ENCODE results near the gene TENM4.

TENM4 gene

GRCh38 chr11:79102840-79103239 lies 338.0 kb downstream of the TENM4 start:
- no peak for DNase-seq

- no peak for DNase-seq
Observed at GRCh38 chr11:79101656-79102055, 339.2 kb downstream of the TENM4 start.

- DNase-seq: no peak
Observed at GRCh38 chr11:79100093-79100910, 340.5 kb downstream of the TENM4 start.

GRCh38 chr11:79098146-79098545 lies 342.7 kb downstream of the TENM4 start:
- no peak for DNase-seq

GRCh38 chr11:79097246-79097875 lies 343.5 kb downstream of the TENM4 start:
- DNase-seq: no peak

GRCh38 chr11:79095424-79095823 lies 345.4 kb downstream of the TENM4 start:
- no peak for DNase-seq

GRCh38 chr11:79094616-79095015 lies 346.2 kb downstream of the TENM4 start:
- no peak for DNase-seq

- no peak for DNase-seq
Observed at GRCh38 chr11:79092791-79093353, 348.0 kb downstream of the TENM4 start.

- DNase-seq: no peak
Observed at GRCh38 chr11:79090191-79090705, 350.6 kb downstream of the TENM4 start.

GRCh38 chr11:79089601-79090000 lies 351.2 kb downstream of the TENM4 start:
- no peak for DNase-seq

- DNase-seq: no peak
Observed at GRCh38 chr11:79088967-79089366, 351.9 kb downstream of the TENM4 start.

GRCh38 chr11:79087961-79088318 lies 352.9 kb downstream of the TENM4 start:
- no peak for DNase-seq

GRCh38 chr11:79087238-79087960 lies 353.4 kb downstream of the TENM4 start:
- no peak for DNase-seq

- DNase-seq: no peak
Observed at GRCh38 chr11:79086056-79086455, 354.8 kb downstream of the TENM4 start.

- no peak for DNase-seq
Observed at GRCh38 chr11:79084382-79084781, 356.4 kb downstream of the TENM4 start.

GRCh38 chr11:79083352-79083751 lies 357.5 kb downstream of the TENM4 start:
- DNase-seq: no peak

GRCh38 chr11:79082907-79083306 lies 357.9 kb downstream of the TENM4 start:
- DNase-seq: no peak

- DNase-seq: no peak
Observed at GRCh38 chr11:79082280-79082679, 358.6 kb downstream of the TENM4 start.

GRCh38 chr11:79081471-79082031 lies 359.3 kb downstream of the TENM4 start:
- DNase-seq: no peak

GRCh38 chr11:79080551-79080950 lies 360.3 kb downstream of the TENM4 start:
- DNase-seq: no peak

- no peak for DNase-seq
Observed at GRCh38 chr11:79078999-79079398, 361.8 kb downstream of the TENM4 start.

GRCh38 chr11:79078456-79078855 lies 362.4 kb downstream of the TENM4 start:
- no peak for DNase-seq

- no peak for DNase-seq
Observed at GRCh38 chr11:79077702-79078330, 363.0 kb downstream of the TENM4 start.
